GM12892 (cell line): ENCODE results near the gene INSL3.

Experiments
- DNase-seq: peaks from one replicate; pipeline ENCODE4 v3.0.0; 2011; ENCODE audit not compliant: insufficient read length
- FAIRE-seq: peaks from 2 replicates; lab custom pipeline; 2011; peaks lifted over from hg19 to GRCh38; lab: Jason Lieb, UNC
- POLR2A ChIP-seq: IDR thresholded peaks from 2 replicates; pipeline ENCODE4 v1.6.1; 2011; ENCODE audit warnings: low read depth, low read length, control low read depth
- POLR2AphosphoS5 ChIP-seq: IDR thresholded peaks from 2 replicates; pipeline ENCODE4 v1.6.1; 2011; ENCODE audit warnings: low read depth, low read length, control low read depth
- TAF1 ChIP-seq: IDR thresholded peaks from 2 replicates; pipeline ENCODE4 v1.6.1; 2011; ENCODE audit warnings: low read depth, mild to moderate bottlenecking, control low read depth, low read length, borderline replicate concordance

The INSL3 gene

GRCh38 chr19:17772172-17772571 is 49.1 kb downstream of the INSL3 start:
- DNase-seq = no peak

GRCh38 chr19:17770613-17771012 is 50.7 kb downstream of the INSL3 start:
- no peak for DNase-seq
- no peak for FAIRE-seq
- no peak for TF ChIP-seq POLR2A

More at GRCh38 chr19:17772172-17772571, 49.1 kb downstream of the INSL3 start:
- no peak for FAIRE-seq
- TF ChIP-seq TAF1 (no peak), POLR2A (no peak), POLR2AphosphoS5 (no peak)

- TF ChIP-seq POLR2A = no peak
- TF ChIP-seq POLR2AphosphoS5 = no peak
- no peak for TF ChIP-seq TAF1
- DNase-seq = no peak
- no peak for FAIRE-seq
Observed at GRCh38 chr19:17767559-17767958, 53.8 kb downstream of the INSL3 start.

- DNase-seq = no peak
- peak; percentile 74 for FAIRE-seq
- TF ChIP-seq TAF1 (no peak), POLR2AphosphoS5 (no peak), POLR2A (no peak)
Observed at GRCh38 chr19:17766543-17767131, 54.7 kb downstream of the INSL3 start.
